Effector CD8-positive, alpha-beta T cell (primary cell): ENCODE results near the gene OOSP1.
"Not testable (repeated sequence)": the region's sequence is repeated elsewhere in the genome, so short reads cannot be mapped to it uniquely, and the experiment has no call there.

ENCODE experiments used
- DNase-seq: peaks from one replicate; lab custom pipeline; 2025; lab: John Stamatoyannopoulos, UW

Gene OOSP1

GRCh38 chr11:59960502-59961381, 22.5 kb downstream of the OOSP1 start:
- no peak for DNase-seq

- no peak for DNase-seq
Observed at GRCh38 chr11:59962107-59962482, 23.9 kb downstream of the OOSP1 start.

GRCh38 chr11:59963733-59964132, 25.5 kb downstream of the OOSP1 start, which contains the start of gene OOSP4A:
TSS of gene OOSP4A (plus strand) at chr11:59964033. CDS start at chr11:59964033, 0 bp downstream.
- no peak for DNase-seq

GRCh38 chr11:59965424-59965823, 27.2 kb downstream of the OOSP1 start:
- no peak for DNase-seq

GRCh38 chr11:59966201-59966600, 28.0 kb downstream of the OOSP1 start:
- no peak for DNase-seq

GRCh38 chr11:59967677-59968394, 29.6 kb downstream of the OOSP1 start:
- DNase-seq = no peak

GRCh38 chr11:59968395-59968783, 30.2 kb downstream of the OOSP1 start:
- no peak for DNase-seq

- no peak for DNase-seq
Observed at GRCh38 chr11:59973097-59973496, 34.9 kb downstream of the OOSP1 start.

- no peak for DNase-seq
Observed at GRCh38 chr11:59981106-59981770, 43.0 kb downstream of the OOSP1 start.

- DNase-seq = not testable (repeated sequence)
Observed at GRCh38 chr11:59982037-59982436, 43.8 kb downstream of the OOSP1 start.

- DNase-seq = no peak
Observed at GRCh38 chr11:59983212-59983611, 45.0 kb downstream of the OOSP1 start.

GRCh38 chr11:59984368-59984767, 46.1 kb downstream of the OOSP1 start:
- no peak for DNase-seq

GRCh38 chr11:59990421-59990820, 52.2 kb downstream of the OOSP1 start:
- DNase-seq = no peak

- no peak for DNase-seq
Observed at GRCh38 chr11:59992425-59992824, 54.2 kb downstream of the OOSP1 start.

GRCh38 chr11:59997800-59998199, 59.6 kb downstream of the OOSP1 start:
- no peak for DNase-seq

GRCh38 chr11:59999691-60000090, 61.5 kb downstream of the OOSP1 start:
- DNase-seq = no peak

GRCh38 chr11:60003729-60004128, 65.5 kb downstream of the OOSP1 start:
- DNase-seq = no peak

GRCh38 chr11:60005360-60005759, 67.1 kb downstream of the OOSP1 start:
- DNase-seq = no peak
